ENCODE measurements around the gene COPE.
"Not testable (repeated sequence)": the region's sequence is repeated elsewhere in the genome, so short reads cannot be mapped to it uniquely, and the experiment has no call there.

The COPE gene

DNA sequence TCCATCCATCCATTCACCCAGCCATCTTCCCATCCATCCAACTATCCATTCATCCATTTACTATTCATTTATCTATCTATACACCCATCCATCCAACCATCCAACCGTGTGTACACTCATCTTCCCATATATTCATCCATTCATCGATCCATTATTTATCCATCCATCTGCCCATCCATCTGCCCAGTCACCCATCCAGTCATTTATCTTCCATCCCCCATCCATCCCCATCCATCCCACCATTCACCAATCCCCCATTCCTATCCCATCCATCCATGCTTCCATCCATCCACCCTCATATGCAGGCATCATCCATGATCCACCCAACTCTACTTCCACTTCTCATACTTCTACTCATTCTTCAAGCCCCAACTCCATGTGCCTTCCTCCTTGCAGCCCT is 35.9 kb upstream of the COPE start:
- no peak for TF ChIP-seq CTCF (IDR thresholded peaks at IDR 0.05; ENCODE audit: low read length, missing control alignments)
- DNase-seq (ENCODE audit: low read depth) = no peak
- H3K4me3 ChIP-seq (replicated peaks; ENCODE audit: low read depth, low read length) = no peak overlapping the region

DNA sequence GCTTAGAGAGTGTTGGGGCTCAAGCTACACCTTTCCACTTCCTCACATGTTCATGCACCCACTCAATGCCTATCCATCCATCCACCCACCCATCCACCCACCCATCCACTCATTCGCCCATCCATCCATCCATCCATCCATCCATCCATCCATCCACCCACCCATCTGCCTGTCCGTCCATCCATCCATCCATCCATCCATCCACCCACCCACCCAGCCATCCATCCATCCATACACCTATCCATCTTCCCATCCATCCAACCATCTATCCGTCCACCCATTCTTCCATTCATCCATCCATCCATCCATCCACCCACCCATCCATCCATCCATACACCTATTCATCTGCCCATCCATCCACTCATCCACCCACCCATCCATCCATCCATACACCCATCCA is 34.9 kb upstream of the COPE start:
- DNase-seq (ENCODE audit: low read depth) = no peak
- no peak overlapping the region for H3K4me3 ChIP-seq (replicated peaks; ENCODE audit: low read depth, low read length)
- no peak for TF ChIP-seq CTCF (IDR thresholded peaks at IDR 0.05; ENCODE audit: low read length, missing control alignments)

DNA sequence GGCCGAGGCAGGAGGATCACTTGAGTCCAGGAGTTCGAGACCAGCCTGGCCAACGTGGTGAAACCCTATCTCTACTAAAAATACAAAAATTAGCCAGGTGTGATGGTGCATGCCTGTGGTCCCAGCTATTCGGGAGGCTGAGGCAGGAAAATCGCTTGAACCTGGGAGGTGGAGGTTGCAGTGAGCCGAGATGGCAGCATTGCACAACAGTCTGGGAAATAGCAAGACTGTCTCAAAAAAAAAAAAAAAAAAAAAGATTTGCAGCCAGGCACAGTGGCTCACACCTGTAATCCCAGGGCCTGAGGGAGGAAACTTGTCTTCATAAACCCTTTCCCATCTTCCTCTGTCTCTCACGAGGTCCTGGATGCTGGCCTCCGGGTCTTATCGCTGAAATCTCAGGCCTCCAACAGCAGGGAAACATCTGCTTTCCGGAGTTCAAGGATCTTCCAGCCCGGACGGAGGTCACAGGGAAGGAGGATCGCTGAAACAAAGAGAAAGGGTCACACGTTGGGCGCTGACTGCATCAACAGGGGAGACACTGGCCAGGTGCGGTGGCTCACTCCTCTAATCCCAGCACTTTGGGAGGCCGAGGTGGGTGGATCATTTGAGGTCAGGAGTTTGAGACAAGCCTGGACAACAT is 33.3 kb upstream of the COPE start:
- not testable (repeated sequence) for DNase-seq (ENCODE audit: low read depth); H3K4me3 ChIP-seq (replicated peaks; ENCODE audit: low read depth, low read length)

DNA sequence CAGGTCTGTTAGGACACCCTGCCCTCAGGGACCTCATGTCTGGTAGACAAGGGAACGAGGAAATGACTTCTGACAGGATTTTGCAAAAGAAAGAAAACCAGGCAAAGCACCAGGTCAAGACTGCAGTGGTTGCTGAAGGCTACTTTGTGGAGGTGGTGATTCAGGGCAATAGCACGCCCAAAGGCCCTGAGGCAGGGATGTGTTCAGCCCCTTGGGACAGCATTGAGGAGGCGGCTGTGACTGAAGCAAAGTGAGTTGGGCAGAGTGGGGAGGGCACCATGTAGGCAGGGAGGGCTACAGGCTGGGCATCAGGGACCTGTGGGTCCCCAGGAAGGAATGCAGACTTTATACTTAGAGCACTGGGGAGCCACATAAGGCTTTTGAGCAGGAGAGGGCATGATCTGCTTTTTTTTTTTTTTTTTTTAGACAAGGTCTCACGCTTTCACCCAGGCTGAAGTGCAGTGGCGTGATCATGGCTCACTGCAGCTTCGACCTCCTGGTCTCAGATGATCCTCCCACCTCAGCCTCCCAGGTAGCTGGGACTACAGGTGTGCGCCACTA is 32.6 kb upstream of the COPE start:
- no peak for TF ChIP-seq CTCF (IDR thresholded peaks at IDR 0.05; ENCODE audit: low read length, missing control alignments)
- DNase-seq (ENCODE audit: low read depth) = no peak
- no peak overlapping the region for H3K4me3 ChIP-seq (replicated peaks; ENCODE audit: low read depth, low read length)

GRCh38 chr19:18949858-18950257 is 30.7 kb upstream of the COPE start:
- no peak for TF ChIP-seq CTCF (IDR thresholded peaks at IDR 0.05; ENCODE audit: low read length, missing control alignments)
- DNase-seq (ENCODE audit: low read depth) = no peak
- no peak overlapping the region for H3K4me3 ChIP-seq (replicated peaks; ENCODE audit: low read depth, low read length)

DNA sequence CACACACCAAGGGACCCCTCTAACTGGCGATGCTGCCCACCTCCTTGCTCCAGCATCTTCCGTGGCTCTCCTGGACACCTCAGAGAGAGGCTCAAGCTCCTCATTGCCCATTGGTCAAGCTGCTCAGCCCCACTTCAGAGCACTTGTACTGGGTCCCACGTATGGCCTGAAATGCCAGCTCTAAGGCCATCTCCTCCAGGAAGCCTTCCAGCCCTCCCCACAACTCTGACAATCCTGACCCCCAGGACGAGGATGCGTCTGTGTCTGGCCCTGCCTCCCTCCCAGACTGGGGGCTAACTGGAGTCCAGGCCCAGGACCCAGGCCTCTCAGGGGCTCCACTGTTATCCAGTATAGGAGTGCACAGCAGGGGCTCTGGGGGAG is 29.8 kb upstream of the COPE start:
- TF ChIP-seq CTCF (IDR thresholded peaks at IDR 0.05; ENCODE audit: low read length, missing control alignments) = no peak
- no peak overlapping the region for H3K4me3 ChIP-seq (replicated peaks; ENCODE audit: low read depth, low read length)
- no peak for DNase-seq (ENCODE audit: low read depth)

DNA sequence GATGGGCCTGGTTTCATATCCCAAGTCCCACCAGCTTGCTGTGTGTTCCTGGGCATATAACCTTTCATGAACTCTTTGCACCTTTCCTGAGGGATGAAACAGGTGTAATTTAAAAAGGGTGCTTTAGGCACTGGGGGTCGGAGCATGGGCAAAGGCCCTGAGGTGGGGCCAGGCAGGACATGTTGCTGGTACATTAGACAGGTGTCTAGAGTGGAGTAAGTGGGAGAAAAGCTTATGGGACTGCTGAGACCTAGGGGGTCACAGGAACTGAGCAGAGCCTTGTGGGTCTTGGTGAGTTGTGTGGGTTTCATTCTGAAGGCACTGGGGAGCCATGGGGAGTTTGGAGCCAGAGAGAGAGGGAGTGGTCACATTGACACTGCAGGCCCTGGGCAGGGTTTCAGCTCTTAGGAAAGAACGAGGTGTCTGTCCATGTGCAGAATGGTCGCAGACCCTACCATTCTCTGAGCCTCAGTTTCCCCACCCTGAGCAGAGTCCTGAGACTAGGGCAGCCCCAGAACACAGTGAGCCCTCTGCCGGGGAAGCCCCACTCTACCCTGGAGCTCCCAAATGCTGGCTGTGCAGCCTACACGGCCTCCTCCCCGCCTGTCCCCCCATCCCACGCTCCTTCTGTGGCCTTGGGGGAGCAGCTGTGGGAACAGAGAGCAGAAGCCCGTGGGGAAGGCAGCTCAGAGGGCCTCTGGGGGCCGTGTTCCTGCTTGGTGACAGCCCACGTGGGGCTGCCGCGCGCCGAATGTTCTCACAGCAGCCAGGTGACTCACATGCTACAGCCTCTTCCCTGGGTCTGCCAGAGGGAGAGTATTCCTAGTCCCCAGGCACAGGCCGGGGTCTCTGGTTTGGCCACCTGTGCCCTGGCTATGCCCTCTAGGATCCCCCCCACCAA is 29.1 kb upstream of the COPE start:
- DNase-seq (ENCODE audit: low read depth) = no peak
- no peak overlapping the region for H3K4me3 ChIP-seq (replicated peaks; ENCODE audit: low read depth, low read length)
- TF ChIP-seq CTCF (IDR thresholded peaks at IDR 0.05; ENCODE audit: low read length, missing control alignments) = no peak
